ENCODE data around the gene PIP5K1A. TPM values are rescaled to one million over a fixed set of nuclear protein-coding genes. Genes with fewer than 3 reads are reported as not detected.
A peak's percentile ranks its signal among the peaks of the same experiment; 100 is the strongest.

PIP5K1A gene
- total and polyA plus RNA-seq, 12 donors: 28.8 to 61.7 (median 46.5) TPM

DNA sequence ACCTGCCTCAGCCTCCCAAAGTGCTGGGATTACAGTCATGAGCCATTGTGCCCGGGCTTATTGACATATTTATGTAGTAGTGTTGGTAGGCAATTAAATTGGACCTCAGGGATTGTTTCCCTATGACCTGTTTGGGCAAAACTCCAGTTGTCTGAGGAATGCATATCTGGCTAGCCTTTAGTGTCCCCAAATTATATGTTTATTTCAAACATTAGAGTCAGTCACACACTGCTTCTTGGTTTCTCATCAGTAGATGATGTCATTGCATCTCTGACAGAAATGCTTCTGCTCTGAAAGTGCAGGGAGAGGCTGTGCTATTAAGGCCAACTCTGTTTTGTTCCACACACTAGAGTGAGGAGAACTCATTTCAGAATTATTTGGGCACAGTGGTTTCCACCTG, 12.5 kb downstream of the PIP5K1A start:
- intact Hi-C loops (cut with DNase I): no loop called here
- 81 to 86% (median 86%) methylated on average over 1 of the region's 1 CpG for WGBS, 4 donors
- H3K27me3 ChIP-seq: no peaks in the 10 kb centered on the region

DNA sequence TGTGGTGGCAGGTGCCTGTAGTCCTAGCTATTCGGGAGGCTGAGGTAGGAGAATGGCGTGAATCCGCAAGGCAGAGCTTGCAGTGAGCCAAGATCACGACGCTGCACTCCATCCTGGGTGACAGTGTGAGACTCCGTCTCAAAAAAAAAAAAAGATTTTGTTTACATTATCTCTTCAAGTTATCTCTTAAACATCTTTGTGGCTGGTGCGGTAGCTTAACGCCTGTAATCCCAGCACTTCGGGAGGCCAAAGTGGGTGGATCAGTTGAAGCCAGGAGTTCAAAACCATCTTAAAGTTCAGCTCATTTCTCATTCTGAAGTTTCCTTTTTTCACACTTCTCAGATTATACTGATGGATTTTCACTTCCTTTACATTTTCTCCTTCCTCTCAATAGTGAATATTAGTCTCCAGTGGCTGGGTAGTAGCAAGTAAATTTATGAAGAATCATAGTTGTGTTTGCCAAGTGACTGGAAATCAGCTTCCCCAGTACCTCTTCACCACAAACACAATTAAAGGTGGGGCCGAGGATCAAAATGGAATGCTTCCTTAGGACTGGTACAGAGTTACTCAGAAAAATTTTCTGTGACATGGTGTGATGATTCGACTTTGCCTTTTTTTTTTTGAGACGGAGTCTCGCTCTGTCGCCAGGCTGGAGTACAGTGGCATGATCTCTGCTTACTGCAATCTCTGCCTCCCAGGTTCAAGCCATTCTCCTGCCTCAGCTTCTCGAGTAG, 13.8 kb downstream of the PIP5K1A start:
- Histone ChIP-seq H3K9me3 (replicated peaks in 1 of 3) (no peaks in the 10 kb centered on the region), H3K4me3 (no peak overlapping the region), H3K27ac (no peak overlapping the region), H3K4me1 (replicated peaks in 1 of 2) (peaks cover 0 to 3% of the 10 kb centered on the region in 2 donors), H3K36me3 (replicated peaks in 1 of 2) (peaks cover 0 to 30% of the 10 kb centered on the region in 2 donors), H3K27me3 (no peaks in the 10 kb centered on the region)
- no peak for DNase-seq
- no peak for TF ChIP-seq POLR2A (IDR thresholded peaks at IDR 0.05)
- TF ChIP-seq, protein P1, sequence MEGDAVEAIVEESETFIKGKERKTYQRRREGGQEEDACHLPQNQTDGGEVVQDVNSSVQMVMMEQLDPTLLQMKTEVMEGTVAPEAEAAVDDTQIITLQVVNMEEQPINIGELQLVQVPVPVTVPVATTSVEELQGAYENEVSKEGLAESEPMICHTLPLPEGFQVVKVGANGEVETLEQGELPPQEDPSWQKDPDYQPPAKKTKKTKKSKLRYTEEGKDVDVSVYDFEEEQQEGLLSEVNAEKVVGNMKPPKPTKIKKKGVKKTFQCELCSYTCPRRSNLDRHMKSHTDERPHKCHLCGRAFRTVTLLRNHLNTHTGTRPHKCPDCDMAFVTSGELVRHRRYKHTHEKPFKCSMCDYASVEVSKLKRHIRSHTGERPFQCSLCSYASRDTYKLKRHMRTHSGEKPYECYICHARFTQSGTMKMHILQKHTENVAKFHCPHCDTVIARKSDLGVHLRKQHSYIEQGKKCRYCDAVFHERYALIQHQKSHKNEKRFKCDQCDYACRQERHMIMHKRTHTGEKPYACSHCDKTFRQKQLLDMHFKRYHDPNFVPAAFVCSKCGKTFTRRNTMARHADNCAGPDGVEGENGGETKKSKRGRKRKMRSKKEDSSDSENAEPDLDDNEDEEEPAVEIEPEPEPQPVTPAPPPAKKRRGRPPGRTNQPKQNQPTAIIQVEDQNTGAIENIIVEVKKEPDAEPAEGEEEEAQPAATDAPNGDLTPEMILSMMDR (IDR thresholded peaks at IDR 0.05): no peak
- intact Hi-C loops (cut with DNase I): no loop called here
- 81 to 90% (median 87%) methylated on average over 14 to 15 of the region's 15 CpGs for WGBS, 4 donors

More for the DNA sequence above, 12.5 kb downstream of the PIP5K1A start:
- DNase-seq: no peak
- H3K27ac ChIP-seq: no peak overlapping the region
- H3K36me3 ChIP-seq (replicated peaks in 1 of 2): peaks cover 0 to 42% of the 10 kb centered on the region in 2 donors
- no peak for TF ChIP-seq POLR2A (IDR thresholded peaks at IDR 0.05)
- TF ChIP-seq, protein P1 (IDR thresholded peaks at IDR 0.05): no peak
- H3K9me3 ChIP-seq (replicated peaks in 1 of 3): no peaks in the 10 kb centered on the region
- H3K4me1 ChIP-seq (replicated peaks in 1 of 2): peaks cover 0 to 3% of the 10 kb centered on the region in 2 donors
- H3K4me3 ChIP-seq: no peak overlapping the region

DNA sequence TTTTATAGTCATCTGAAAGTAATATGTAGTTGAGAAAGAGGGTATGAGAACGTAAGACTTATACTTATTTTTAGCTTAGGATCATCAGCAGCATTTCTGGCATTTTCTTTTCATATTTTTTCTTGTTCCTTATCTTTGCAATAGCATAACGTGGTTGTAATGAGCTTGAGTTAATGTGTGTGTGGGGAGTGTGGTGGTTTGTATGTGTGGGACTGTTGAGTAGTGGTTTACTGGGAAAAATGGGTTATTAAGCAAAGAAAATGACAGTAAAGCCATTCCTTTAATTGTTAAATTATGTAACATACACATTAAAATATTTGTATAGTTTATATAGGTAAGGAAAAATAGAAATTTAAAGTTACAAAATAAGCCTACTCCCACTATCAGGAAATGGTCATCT, 15.2 kb downstream of the PIP5K1A start:
- peaks cover 0 to 21% of the 10 kb centered on the region in 2 donors for H3K36me3 ChIP-seq (replicated peaks in 1 of 2)
- WGBS, 4 donors: 14 to 35% (median 24%) methylated on average over 2 of the region's 2 CpGs

DNA sequence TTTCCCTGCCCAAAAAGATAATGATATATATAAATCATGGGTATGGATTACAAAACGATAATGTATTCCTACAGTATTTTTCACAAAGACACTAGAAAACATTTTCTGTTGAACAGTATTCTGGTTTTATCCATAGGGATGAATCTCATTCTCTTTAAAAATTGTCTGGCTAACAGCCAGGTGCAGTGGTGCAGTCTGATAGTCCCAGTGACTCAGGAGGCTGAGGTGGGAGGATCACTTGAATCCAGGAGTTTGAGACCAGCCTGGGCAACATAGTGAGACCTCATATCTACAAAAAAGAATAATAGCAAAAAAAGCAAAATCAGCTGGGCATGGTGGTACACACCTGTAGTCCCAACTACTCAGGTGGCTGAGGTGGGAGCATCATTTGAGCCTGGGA, 23.3 kb downstream of the PIP5K1A start:
- 60 to 76% (median 72%) methylated on average over 1 of the region's 1 CpG for WGBS, 4 donors
- DNase-seq: peak in 1 of 7 donors; percentile 41
- no peaks in the 10 kb centered on the region for H3K9me3 ChIP-seq (replicated peaks in 1 of 3)
- H3K4me1 ChIP-seq (replicated peaks in 1 of 2): peaks cover 0 to 13% of the 10 kb centered on the region in 2 donors
- peaks cover 0 to 28% of the 10 kb centered on the region in 2 donors for H3K36me3 ChIP-seq (replicated peaks in 1 of 2)
- no peaks in the 10 kb centered on the region for H3K27me3 ChIP-seq
- TF ChIP-seq, protein P1 (IDR thresholded peaks at IDR 0.05): no peak
- no peak for TF ChIP-seq POLR2A (IDR thresholded peaks at IDR 0.05)
- H3K4me3 ChIP-seq: no peak overlapping the region
- H3K27ac ChIP-seq: peak overlapping the region in 1 of 5 donors; percentile 6
- intact Hi-C loops (cut with DNase I): no loop called here

More for the DNA sequence above, 15.2 kb downstream of the PIP5K1A start:
- intact Hi-C loops (cut with DNase I): no loop called here
- Histone ChIP-seq H3K9me3 (replicated peaks in 1 of 3) (no peaks in the 10 kb centered on the region), H3K4me3 (no peak overlapping the region), H3K27ac (no peak overlapping the region), H3K4me1 (replicated peaks in 1 of 2) (peaks cover 0 to 3% of the 10 kb centered on the region in 2 donors), H3K27me3 (no peaks in the 10 kb centered on the region)
- TF ChIP-seq, protein P1 (IDR thresholded peaks at IDR 0.05): no peak
- TF ChIP-seq POLR2A (IDR thresholded peaks at IDR 0.05): no peak
- no peak for DNase-seq

Data from adrenal gland (tissue), 12 donors.